HL-60 (cell line): ENCODE results near the gene DNAJC25.
A peak's percentile ranks its signal among the peaks of the same experiment; 100 is the strongest.

Source experiments
- DNase-seq, 2 experiments: peaks; one replicate each; pipeline ENCODE4 v3.0.0-alpha.2; 2010 to 2020; ENCODE audit warnings: low read depth in 1 of 2, low spot score in 1 of 2
- H3K27ac ChIP-seq: fragments of 250-450 bp; sonication (Bioruptor Pico); replicated peaks from 2 replicates; pipeline ENCODE4 v1.5.1; 2020; ENCODE audit warnings: mild to moderate bottlenecking, moderate library complexity
- H3K27me3 ChIP-seq: fragments of 250-450 bp; sonication (Bioruptor Pico); 2 replicates; pipeline ENCODE4 v1.5.1; 2021; ENCODE audit warnings: mild to moderate bottlenecking, moderate library complexity; ENCODE audit not compliant: insufficient read depth, poor library complexity, severe bottlenecking
- H3K4me3 ChIP-seq: replicated peaks from 2 replicates; pipeline ENCODE4 v1.5.1; 2011; ENCODE audit warnings: mild to moderate bottlenecking, control low read depth, low read length; ENCODE audit not compliant: insufficient read depth
- CTCF ChIP-seq: IDR thresholded peaks from one replicate; pipeline ENCODE4 v1.5.1; 2011; ENCODE audit warnings: low read length, control low read depth, inconsistent platforms; ENCODE audit not compliant: insufficient read depth
- GABPA ChIP-seq: IDR thresholded peaks from 2 replicates; pipeline ENCODE4 v1.6.1; 2012; ENCODE audit warnings: low read depth
- POLR2AphosphoS5 ChIP-seq: IDR thresholded peaks from 2 replicates; pipeline ENCODE4 v1.6.1; 2012; ENCODE audit warnings: low read depth
- REST ChIP-seq: IDR thresholded peaks from 2 replicates; pipeline ENCODE4 v1.6.1; 2012; ENCODE audit warnings: low read depth; ENCODE audit not compliant: insufficient replicate concordance
- SPI1 ChIP-seq: IDR thresholded peaks from 2 replicates; pipeline ENCODE4 v1.6.1; 2012; ENCODE audit warnings: low read depth, mild to moderate bottlenecking, borderline replicate concordance

DNAJC25 gene

GRCh38 chr9:111588846-111589245 lies 42.3 kb upstream of the DNAJC25 start:
- Histone ChIP-seq H3K27me3 (no peaks in the 10 kb centered on the region), H3K27ac (no peak overlapping the region), H3K4me3 (no peak overlapping the region)
- no peak for TF ChIP-seq POLR2AphosphoS5
- no peak for TF ChIP-seq CTCF
- TF ChIP-seq SPI1: no peak
- TF ChIP-seq REST: no peak
- no peak for TF ChIP-seq GABPA
- no peak for DNase-seq

GRCh38 chr9:111597852-111598732 lies 33.0 kb upstream of the DNAJC25 start:
- no peaks in the 10 kb centered on the region for H3K27me3 ChIP-seq
- DNase-seq: peak; percentile 43 to 59
- TF ChIP-seq CTCF (peak; percentile 40), POLR2AphosphoS5 (no peak)
- peak overlapping the region; percentile 78 for H3K4me3 ChIP-seq
- peak overlapping the region; percentile 48; the same call in 1 of the 2 replicates for H3K27ac ChIP-seq

GRCh38 chr9:111598733-111599091 lies 32.4 kb upstream of the DNAJC25 start:
- peak overlapping the region; percentile 78 for H3K4me3 ChIP-seq
- DNase-seq: peak in 1 of 2 experiments; percentile 20
- no peak for TF ChIP-seq GABPA
- TF ChIP-seq POLR2AphosphoS5: no peak
- TF ChIP-seq CTCF: no peak
- no peak for TF ChIP-seq SPI1
- TF ChIP-seq REST: no peak
- H3K27ac ChIP-seq: peak overlapping the region; percentile 48; the same call in 1 of the 2 replicates
- H3K27me3 ChIP-seq: no peaks in the 10 kb centered on the region
